Dedifferentiated amniotic fluid mesenchymal stem cell (primary cell): ENCODE measurements around the gene INTS15.
"Not testable (repeated sequence)": the region's sequence is repeated elsewhere in the genome, so short reads cannot be mapped to it uniquely, and the experiment has no call there.

Experiments
- DNase-seq: peaks from one replicate; pipeline ENCODE4 v3.0.0-alpha.2; 2016; ENCODE audit errors: extremely low spot score

INTS15 gene

DNA sequence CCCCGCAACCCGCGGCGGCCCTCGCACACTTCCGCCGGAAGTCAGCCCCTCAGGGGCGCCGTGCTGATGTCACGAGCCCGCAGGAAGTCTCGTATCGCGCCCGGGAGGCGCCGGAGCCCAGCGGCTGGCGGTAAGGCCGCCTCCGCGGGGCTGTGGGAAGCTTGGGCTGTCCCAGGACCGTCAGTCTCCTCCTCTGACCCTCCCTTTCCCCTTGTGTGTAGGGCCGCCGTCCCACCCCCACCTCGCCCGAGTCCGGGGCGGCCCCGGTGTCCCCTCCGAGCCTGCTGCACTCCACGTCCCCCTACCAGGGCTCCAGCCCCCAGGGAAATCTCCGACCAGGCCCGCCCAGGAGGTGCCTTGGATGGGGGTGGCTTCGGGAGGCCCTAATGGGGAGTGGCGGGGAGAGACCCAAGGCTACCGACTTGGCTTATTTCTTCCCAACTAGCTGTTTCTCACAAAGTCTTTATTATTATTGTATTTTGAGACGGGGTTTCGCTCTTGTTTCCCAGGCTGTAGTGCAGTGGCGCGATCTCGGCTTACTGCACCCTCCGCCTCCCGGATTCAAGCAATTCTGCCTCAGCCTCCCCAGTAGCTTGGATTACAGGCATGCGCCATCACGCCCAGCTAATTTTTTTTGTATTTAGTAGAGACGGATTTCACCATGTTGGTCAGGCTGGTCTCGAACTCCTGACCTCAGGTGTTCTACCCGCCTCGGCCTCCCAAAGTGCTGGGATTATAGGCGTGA, 12.3 kb upstream of the INTS15 start, which contains the start of gene ZDHHC4:
ZDHHC4 (plus strand) TSS at position 86 of the 745 bp plus-strand sequence. CDS start 3,108 bp downstream, outside the sequence.
- DNase-seq, result peak; percentile 67

GRCh38 chr7:6578114-6579084, 11.4 kb upstream of the INTS15 start:
- no peak for DNase-seq

- no peak for DNase-seq
These were observed 10.4 kb upstream of the INTS15 start for GRCh38 chr7:6579446-6579845.

GRCh38 chr7:6585746-6586432, 3.9 kb upstream of the INTS15 start:
- not testable (repeated sequence) for DNase-seq

DNA sequence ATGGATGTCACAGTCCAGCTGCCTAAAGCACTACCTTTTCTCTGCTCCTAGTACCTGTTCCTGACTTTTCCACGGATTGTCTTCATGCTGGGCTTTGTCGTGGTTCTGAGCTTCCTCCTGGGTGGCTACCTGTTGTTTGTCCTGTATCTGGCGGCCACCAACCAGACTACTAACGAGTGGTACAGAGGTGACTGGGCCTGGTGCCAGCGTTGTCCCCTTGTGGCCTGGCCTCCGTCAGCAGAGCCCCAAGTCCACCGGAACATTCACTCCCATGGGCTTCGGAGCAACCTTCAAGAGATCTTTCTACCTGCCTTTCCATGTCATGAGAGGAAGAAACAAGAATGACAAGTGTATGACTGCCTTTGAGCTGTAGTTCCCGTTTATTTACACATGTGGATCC, 1.3 kb upstream of the INTS15 start:
- no peak for DNase-seq

GRCh38 chr7:6589151-6589828, 531 bp upstream of the INTS15 start:
- DNase-seq, result no peak

- DNase-seq, result no peak
These were observed 857 bp downstream of the INTS15 start for GRCh38 chr7:6590645-6591110.

DNA sequence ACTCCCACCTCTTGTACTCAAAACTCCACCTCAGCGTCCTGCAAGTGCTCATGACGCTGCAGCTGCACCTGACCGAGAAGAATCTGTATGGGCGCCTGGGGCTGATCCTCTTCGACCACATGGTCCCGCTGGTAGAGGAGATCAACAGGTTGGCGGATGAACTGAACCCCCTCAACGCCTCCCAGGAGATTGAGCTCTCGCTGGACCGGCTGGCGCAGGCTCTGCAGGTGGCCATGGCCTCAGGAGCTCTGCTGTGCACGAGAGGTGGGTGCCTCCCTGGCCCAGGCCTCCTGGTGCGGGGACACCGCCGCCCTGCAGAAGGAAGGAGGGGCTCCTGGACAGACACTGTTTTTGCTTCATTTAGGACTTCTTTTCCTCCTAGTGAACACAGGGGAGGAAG, 10.3 kb downstream of the INTS15 start:
- DNase-seq, result no peak

DNA sequence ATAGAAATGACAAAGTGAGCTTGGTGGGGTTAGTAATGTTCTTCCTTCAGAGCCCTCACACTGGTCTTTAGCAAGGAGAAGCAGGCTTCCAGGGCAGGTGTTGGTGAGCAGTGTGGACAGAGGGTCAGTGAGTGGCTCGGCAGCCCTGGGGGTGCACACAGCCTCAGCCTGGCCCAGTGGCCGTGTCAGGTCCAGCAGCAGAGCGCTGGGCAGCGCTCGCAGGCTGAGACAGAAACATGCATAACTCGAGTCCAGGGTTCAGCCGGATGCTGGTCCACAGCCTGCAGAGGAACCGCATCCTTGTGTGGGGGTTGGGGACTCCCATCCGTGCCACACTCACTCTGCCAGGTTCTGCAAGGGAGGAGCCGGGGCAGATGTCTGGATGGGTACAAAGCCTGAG, 14.6 kb downstream of the INTS15 start:
- no peak for DNase-seq

DNA sequence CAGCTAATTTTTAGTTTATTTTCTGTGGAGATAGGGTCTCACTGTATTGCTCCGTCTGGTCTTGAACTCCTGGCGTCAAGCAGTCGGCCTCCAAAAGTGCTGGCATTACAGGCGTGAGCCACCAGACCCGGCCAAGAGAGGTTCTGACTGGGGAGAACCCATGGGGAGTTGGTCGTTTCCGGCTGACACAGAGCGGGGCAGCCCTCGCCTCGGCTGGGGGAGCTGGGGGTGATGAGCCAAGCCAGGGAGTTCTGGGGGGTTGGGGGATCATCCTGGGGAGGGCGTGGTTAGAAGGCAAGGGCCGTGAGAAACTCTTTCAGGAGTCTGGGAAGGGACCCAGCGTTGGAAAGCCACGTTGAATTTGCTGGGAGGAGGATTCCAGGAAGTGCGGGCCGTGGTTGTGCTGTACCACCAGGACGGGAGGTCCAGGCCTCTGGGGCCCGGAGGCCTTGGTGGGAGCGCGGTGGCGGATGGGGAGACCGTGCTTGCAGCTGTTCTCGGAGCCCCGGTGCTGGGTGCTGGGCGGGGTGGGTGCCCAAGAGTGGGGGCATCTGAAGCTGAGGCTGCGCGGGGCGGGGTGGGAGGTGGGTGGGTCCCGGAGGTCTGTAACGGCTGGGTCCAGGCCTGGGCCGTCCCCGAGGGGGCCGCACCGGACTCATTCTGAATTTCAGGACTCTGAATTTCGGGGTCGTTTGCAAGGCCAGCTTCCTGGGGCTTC, 17.2 kb downstream of the INTS15 start:
- no peak for DNase-seq

- no peak for DNase-seq
These were observed 17.8 kb downstream of the INTS15 start for GRCh38 chr7:6607651-6608051.

DNA sequence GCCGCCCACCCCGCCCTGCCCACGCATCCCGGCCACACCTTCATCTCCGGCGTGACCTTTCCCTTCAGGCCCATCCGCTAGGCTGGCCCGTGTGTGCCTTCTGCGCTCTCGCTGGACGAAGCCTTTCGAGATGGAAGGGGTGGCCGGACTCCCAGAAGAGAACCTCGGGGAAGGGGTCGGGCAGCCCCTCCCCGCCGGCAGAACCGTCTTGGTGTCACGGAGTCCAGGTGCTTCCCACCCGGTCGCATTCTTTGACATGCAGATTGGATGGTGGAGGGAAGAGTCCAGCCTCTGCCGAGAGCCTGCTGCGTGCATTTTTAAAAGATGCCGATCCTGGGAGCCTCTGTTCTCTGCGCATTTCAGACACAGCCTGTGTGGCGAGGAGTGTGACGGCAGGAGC, 18.3 kb downstream of the INTS15 start:
- no peak for DNase-seq

DNA sequence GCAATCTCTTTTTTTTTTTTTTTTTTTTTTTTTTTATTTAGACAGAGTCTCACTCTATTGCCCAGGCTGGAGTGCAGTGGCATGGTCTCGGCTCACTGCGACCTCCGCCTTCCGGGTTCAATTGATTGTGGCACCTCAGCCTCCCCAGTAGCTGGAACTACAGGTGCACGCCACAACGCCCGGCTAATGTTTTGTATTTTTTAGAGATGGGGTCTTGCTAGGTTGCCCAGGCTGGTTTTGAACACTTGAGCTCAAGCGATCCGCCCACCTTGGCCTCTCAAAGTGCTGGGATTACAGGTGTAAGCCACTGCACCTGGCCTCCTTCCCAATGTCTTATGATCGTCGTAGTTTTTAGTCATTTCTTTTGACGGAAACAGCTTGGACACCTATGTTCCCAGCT, 19.0 kb downstream of the INTS15 start:
- no peak for DNase-seq

DNA sequence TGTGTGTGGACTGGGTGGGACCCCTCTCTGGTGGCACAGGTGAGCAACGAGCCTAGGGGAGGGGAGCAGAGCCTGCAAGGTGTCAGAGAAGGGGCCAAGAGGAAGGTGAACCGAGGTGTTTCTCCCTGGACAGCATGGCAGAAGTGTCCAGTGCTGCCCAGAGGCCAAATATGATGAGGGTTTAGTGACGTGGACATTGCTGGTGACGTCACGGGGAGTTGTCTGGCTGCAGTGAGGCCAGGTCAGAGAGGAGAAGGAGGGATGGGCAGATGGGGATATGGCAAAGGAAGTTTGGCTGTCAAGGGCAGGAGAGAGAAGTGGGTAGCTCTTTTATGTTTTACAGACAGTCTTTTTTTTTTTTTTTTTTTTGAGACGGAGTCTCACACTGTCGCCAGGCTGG, 23.0 kb downstream of the INTS15 start:
- DNase-seq, result no peak

- no peak for DNase-seq
These were observed 23.9 kb downstream of the INTS15 start for GRCh38 chr7:6613706-6614105.

- DNase-seq, result no peak
These were observed 25.3 kb downstream of the INTS15 start, which contains the start of gene ZNF853 for GRCh38 chr7:6614953-6615722. ZNF853 (plus strand) TSS chr7:6615610; CDS start chr7:6616175, 565 bp downstream.

GRCh38 chr7:6615723-6616555, 26.1 kb downstream of the INTS15 start:
- no peak for DNase-seq

DNA sequence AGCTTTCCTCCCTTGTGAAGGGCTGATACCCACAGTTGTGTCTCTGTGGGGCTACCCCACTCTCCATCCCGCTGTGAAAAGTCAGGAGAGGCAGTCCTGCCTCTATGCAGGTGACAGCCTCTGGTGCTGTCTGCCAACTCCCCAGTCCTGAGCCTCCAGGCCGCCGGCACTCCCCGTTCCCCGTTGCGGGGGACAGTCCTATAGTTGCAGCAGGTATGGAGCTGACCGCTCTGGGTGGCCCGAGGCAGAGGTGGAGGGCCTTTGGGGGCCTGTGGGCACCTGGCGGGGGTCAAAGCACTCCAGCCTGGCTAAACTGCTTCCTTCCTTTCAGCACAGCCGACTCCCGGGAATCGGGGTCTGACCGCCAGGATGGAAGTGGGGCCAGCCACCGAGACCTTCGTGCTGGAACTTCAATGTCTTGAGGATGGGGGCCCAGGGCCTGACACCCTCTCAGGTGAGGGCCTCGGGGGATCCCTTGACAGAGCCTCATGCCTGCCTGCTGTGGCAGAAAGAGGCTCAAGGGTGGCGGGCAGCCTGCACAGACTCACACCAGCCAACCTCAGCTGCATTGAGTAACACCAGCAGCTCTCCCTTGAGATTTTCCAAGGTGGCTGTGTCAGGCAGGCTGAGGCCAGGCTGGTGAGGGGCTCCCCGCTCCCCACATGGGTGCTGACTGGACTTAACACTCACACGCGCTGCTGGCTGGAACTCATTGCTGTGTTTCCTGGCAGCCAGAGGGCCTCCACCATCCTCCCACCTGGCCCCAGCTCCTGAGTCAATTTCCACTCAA, 27.2 kb downstream of the INTS15 start:
- DNase-seq, result no peak
